GM11168 (cell line): ENCODE measurements around the gene ZNF469.
"Not testable (repeated sequence)": the region's sequence is repeated elsewhere in the genome, so short reads cannot be mapped to it uniquely, and the experiment has no call there.

Source experiments
- in situ Hi-C: fragments of 300-500 bp; cut with MboI; formaldehyde crosslinking; loops from one replicate; pipeline ENCODE4 v1.12.0; 2022; ENCODE audit warnings: low sequenced_read_pairs; ENCODE audit not compliant: unreplicated experiment

ZNF469 gene

GRCh38 chr16:88357317-88358022 lies 25.3 kb upstream of the ZNF469 start:
- in situ Hi-C loops: no loop called here

- in situ Hi-C loops: no loop called here
Observed at GRCh38 chr16:88358023-88358420, 24.7 kb upstream of the ZNF469 start.

- in situ Hi-C loops: no loop called here
Observed at GRCh38 chr16:88359008-88359407, 23.8 kb upstream of the ZNF469 start.

- in situ Hi-C loops: not testable (repeated sequence)
Observed at GRCh38 chr16:88360401-88360800, 22.4 kb upstream of the ZNF469 start.

GRCh38 chr16:88360999-88361398 lies 21.8 kb upstream of the ZNF469 start:
- in situ Hi-C loops: no loop called here

GRCh38 chr16:88361775-88362174 lies 21.0 kb upstream of the ZNF469 start:
- in situ Hi-C loops: no loop called here

- in situ Hi-C loops: no loop called here
Observed at GRCh38 chr16:88363239-88363891, 19.4 kb upstream of the ZNF469 start.

GRCh38 chr16:88365244-88365865 lies 17.4 kb upstream of the ZNF469 start:
- in situ Hi-C loops: no loop called here

- in situ Hi-C loops: no loop called here
Observed at GRCh38 chr16:88366032-88366703, 16.6 kb upstream of the ZNF469 start.

GRCh38 chr16:88366704-88367047 lies 16.1 kb upstream of the ZNF469 start:
- in situ Hi-C loops: no loop called here

- in situ Hi-C loops: no loop called here
Observed at GRCh38 chr16:88367560-88367959, 15.2 kb upstream of the ZNF469 start.

- in situ Hi-C loops: no loop called here
Observed at GRCh38 chr16:88368036-88368435, 14.7 kb upstream of the ZNF469 start.

GRCh38 chr16:88368994-88369393 lies 13.8 kb upstream of the ZNF469 start:
- in situ Hi-C loops: no loop called here

- in situ Hi-C loops: no loop called here
Observed at GRCh38 chr16:88369447-88370008, 13.2 kb upstream of the ZNF469 start.

- in situ Hi-C loops: no loop called here
Observed at GRCh38 chr16:88370365-88370764, 12.4 kb upstream of the ZNF469 start.

- in situ Hi-C loops: no loop called here
Observed at GRCh38 chr16:88372522-88372921, 10.2 kb upstream of the ZNF469 start.

GRCh38 chr16:88373211-88373610 lies 9.5 kb upstream of the ZNF469 start:
- in situ Hi-C loops: no loop called here

GRCh38 chr16:88373927-88374492 lies 8.7 kb upstream of the ZNF469 start:
- in situ Hi-C loops: no loop called here

GRCh38 chr16:88374736-88375135 lies 8.0 kb upstream of the ZNF469 start:
- in situ Hi-C loops: no loop called here

GRCh38 chr16:88375236-88375975 lies 7.4 kb upstream of the ZNF469 start:
- in situ Hi-C loops: no loop called here
